Measurements from ENCODE around the gene COL4A1.

The COL4A1 gene

DNA sequence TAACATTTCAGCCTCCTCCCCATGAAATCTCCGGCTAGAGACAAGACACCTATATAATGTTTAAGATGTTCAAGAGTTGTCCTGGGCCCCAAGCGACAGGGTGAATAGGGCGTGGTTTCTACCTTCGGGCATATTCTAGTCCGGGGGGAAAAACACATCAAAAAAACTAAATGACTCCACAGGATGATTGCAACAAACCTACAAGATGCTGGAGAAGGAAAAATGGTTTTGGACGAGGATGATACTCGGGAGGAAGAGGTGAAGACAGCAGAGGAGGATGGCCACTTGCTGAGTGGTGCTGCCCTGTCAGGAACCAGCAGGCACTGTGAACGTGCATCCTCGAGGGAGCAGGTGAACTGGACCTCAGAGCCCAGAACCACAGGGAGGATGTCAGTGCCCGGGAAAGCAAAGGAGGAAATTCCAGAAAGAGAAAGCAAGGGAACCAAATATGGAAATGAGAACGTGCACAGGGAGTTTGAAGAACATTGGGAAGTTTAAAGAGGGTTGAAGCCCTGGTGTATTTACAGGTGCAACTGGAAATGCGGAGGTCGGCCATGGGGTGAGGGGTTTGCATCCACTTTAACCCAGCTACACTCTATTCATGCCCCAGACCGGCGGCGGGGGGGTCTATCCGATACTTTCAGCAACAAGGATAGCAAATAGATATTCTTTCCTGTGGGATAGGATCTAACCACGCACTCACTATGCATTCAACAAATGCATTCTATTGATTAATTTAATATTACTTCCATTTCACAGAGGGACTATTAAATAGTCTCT, 50.6 kb downstream of the COL4A1 start:
- DNase-seq: no peak

DNA sequence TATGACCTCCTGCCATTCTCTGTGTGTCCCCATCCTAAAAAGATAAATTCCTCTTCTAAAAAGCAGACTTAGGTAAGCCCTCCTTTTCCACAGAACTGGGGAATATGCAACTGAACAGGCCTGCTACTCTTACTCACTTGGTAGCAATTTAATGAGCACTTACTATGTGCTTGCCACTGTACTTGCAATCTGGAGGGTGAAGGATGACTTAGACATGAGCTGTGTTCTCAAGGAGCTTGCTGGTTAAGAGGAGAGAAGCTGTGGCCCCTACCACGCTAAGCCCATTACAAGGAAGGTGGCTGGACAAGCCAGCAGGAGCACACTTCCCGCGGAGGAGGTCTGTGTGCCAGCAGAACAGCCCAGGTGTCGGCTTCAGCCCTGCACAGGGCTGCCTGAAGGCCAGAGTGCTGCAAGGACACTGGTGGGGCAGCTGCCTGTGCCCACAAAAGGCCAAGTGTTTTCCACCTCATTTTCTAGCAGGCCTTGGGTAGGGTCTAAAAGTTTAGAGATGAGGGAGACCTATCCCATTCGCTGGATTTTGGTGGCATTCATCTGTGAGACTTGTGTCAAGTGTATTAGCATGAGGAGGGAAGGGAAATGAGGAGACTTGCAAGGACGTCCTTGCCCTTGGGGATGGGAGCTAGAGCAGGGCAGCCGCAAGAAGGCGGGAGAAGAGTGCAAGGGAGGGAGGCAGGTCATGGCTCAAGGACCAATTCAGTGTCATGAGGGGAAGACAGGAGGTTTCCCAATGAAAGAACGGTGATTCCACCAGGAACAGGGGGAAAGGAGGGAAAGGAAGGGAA, 52.0 kb downstream of the COL4A1 start:
- no peak for DNase-seq

DNA sequence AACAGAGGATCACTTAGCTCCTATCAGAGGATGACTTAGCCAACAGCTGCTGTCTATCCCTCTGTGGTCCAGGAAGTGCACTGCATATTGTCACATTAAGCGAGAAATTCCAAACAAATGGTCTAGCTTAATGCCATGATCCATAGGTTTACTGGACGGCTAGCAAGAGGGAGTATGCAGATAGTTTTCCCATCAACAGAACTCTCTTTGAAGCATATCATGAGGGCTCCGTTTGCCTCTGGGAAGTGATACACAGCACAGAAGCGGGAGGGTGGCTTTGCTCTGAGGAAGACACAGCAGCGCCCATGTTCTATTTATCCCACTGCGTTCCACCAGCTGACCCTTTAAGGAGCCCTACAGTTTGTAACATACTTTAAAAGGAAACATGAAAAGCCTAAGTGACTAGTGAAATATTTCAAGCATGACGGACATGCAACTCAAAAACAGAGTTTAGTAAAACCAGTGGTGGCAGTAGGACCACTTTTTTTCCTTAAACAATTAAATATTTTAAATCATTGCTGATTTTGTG, 52.7 kb downstream of the COL4A1 start:
- DNase-seq: no peak

DNA sequence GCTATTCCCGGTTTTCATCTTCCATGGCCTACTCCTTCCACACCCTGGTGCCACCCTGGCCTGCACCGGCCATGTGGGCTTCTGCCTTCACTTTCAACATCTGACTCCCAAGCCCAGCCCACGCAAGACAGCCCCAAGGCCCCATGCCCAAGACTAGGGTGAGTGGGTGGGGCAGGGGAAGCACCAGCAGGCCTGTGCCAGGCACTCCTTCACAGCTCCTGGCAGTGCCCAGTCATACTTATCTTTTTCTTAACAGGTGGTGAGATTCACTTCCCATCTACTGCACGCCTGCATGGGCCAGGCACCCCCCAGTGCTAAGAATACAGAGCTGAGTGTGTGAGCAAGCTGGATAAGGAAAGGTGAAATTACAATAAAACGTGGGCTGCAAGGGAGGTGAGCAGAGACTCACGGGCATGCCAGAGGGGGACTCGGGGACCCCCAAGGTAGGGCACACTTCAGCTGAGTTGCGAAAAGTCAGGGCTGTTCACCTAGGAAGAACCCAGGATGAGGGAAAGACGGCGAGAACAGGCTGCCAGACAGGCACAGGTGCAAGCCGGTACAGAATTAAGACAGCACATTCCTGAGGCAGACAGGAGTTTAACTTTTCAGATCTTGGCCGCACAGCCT, 55.7 kb downstream of the COL4A1 start:
- DNase-seq: no peak

DNA sequence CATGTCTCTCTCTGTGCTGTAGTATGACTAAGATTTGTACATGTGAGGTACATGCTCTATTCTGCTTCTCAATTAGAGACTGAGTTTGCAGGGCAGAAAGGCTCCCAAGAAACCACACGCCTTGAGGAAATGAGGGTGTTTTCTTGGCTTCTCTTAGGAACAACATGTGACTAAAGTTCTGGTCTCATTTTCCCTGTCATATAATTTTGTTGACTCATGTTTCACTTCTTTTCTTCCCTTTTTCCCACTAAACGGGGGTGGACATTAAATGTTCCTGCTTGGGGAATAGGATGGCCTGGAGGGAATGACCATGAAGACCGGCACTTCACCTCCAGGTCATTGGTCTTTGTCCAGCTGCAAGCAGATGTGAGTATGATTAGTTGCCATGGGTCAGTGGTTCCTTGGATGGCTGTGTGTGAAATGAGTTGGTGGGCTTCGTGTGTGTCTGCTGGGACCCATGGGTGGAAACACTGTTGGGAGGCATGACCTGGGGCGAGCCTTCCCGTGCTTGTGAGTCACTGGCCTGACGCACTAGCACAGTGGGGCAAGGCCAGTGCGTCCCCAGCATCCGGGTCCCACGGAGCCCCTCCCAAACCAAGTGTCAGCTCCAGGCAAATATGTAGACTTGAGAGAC, 56.6 kb downstream of the COL4A1 start:
- DNase-seq: no peak

DNA sequence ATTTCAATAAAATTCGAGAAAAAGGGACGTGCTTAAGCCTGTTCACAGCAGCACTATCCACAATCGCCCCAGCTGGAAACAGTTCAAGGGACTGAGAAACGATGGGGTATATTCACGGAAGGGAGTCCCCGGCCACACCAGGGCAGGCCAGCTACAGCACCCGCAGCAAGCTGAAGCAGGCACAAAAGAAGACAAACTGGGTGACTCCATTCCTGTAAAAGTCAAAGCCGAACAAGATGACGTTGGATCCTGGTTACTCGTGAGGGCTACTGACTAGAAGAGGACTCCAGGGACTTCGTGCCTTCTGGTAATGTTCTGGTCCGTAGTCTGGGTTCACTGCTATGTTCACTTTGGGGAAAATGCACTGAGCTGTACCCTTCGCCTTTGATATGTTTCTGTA, 57.6 kb downstream of the COL4A1 start:
- DNase-seq: no peak

DNA sequence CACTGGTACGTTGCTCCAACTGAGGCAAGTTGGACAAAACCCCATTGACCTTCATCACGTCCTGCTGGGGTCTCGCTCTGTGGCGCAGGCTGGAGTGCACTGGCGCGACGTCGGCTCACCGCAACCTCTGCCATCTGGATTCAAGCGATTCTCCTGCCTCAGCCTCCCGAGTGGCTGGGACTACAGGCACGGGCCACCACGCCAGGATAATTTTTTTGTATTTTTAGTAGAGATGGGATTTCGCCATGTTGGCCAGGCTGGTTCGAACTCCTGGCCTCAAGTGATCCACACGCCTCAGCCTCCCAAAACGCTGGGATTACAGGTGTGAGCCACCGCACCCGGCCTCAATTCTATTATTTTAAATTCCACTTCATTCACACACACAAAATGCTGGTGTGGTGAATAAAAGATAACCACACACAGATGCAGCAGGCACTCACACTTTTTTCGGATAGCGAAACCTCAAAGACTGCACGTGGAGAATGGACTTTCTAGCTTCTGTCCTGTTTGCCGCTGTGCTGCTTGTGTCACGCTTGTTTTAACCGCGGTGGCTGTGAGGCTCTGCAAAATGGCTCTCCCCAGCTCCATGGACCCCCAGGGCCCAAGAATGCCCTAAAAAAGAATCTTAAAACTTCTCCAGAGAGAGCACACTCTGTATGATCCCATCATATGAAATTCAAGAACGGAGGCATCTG, 58.4 kb downstream of the COL4A1 start:
- no peak for DNase-seq

DNA sequence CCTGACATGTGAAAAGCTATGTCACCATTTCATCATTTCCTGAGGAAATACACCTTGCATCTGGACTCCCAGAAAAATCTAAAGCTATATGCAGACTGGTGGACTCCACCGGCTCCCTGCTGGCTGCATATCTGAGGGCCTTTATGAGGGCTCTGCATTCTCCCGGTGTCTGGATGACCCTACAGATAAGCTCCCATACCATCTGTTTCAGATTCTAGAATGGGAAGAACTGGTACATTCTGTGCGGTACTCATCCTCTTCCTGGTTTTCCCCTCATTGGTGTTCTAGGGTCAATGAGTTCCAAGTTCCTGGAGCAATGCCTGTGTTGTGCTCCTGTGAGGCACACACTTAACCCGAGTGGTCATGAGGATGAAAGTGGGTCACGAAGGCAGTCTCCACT, 60.4 kb downstream of the COL4A1 start:
- no peak for DNase-seq

DNA sequence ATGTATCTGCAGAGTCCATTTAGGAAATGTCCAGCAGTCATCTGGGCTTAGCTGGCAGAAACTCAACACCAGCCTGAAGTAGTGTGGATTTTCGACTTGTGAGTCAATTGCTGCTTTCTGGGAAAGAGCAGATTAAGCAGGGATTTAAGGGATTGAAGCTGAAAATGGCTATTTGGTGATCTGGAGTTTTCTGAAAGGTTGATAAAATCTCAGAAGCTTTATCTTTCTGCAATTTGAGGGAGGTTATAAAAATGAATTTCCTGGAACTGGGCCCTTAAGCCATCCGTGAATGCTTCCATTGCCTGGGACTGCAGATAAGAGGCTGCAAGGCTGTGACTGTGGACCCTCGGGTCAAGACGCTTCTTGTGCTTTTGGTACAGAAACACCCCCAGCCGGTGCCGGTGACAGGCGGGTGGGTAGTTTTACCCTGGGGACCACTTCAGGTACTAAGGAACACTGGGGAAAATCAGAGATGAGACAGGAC, 61.5 kb downstream of the COL4A1 start:
- no peak for DNase-seq

DNA sequence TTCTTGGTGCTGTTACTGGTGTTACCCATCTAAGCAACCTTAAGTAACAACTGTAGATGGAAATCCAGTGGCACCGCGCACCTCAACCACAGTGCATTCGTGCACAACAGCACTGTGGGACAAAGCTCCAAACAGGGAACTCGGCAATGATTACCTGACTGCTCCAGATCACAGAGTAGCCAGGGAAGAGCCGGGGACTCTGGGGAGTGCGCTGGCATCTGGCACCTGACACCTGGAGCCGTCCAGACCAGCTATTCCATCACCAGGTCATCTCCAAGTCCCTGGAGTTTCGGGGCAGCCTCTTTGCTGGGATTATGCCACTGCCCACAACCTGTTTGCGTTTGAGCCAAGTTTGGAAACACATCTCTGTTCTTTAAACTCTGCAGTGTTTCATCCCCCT, 62.0 kb downstream of the COL4A1 start:
- DNase-seq: no peak

DNA sequence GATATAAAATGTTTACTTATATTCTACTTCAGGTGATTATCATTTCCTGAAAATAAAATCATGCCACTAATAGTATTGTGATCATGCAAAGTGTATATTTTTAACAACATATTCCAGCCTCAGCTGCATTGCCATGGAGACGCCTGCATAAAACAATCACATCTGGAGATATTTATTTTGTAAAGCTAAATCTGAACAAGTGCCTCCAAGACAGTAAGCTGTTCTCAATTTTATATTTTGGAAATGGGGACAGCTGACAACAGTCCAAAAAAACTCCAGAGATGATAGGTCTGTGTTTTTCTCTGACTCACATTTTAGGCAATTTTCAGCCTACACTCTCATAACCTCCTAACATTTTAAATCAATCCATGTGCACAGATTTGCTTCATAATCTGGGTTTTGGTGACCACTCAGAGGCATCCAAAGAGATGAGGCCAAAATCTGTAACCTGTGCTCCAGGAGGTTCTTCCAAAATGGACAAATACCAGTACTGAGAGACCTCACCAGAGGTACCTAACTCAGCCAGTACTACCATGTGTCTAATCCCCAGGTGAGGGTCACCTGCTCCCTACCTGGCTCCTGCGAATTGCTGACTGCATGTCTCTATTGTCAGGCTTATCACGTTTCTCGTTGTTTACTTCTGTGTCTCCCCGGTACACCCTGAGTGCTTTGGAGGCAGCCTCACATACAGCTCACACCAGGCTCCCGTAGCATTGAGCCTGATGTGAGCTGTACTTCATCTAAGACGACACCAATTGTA, 62.7 kb downstream of the COL4A1 start:
- DNase-seq: no peak

DNA sequence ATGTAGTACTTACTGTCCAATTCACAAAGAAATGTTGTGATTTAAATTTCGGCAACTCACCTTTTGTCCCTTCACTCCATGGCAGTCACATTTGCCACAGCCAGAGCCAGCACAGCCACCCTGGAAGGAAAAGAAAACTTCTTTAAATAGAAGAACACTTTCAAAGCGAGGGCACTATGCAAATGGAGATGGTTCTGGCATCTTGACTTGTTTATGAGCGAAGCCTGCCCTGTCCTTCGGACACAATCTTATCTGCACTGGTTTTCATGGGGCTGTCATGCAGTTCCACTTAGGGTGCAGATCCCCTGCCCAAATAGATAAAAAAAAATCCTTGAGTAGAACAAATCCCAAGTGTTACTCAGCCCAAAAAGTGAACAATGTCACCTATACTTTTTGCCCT, 64.3 kb downstream of the COL4A1 start:
- no peak for DNase-seq

DNA sequence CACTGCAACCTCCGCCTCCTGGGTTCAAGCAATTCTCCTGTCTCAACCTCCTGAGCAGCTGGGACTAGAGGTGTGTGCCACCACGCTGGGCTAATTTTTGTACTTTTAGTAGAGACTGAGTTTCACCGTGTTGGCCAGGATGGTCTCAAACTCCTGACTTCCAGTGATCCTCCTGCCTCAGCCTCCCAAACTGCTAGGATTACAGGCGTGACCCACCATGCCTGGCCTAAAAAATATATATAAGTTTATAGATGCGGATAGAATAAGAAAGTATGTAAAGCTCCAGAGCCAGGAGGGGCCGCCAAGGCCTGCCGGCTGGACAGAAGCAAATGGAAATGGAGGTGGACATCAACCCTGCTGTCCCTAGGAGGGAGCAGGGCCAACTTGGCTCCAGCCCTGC, 66.0 kb downstream of the COL4A1 start:
- no peak for DNase-seq

DNA sequence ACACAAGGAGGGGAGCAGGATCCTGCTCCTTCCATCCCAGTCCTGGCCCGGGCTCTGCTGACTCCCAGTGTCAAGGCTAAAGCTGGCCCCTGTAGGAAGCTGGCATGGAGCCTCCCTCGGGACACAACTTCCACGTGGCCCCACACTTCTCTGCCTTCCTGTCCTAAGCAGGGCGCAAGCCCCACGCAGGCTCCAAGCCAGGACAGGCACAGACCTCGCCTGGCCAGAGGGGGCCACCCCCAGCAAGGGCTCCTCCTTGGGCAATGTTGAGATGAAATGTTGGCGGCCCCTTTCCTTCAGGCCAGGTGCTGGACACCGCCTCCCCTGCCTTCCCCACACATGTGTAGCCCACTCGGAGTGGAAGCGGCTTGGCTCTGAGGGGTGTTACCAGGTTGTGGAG, 66.6 kb downstream of the COL4A1 start:
- no peak for DNase-seq

DNA sequence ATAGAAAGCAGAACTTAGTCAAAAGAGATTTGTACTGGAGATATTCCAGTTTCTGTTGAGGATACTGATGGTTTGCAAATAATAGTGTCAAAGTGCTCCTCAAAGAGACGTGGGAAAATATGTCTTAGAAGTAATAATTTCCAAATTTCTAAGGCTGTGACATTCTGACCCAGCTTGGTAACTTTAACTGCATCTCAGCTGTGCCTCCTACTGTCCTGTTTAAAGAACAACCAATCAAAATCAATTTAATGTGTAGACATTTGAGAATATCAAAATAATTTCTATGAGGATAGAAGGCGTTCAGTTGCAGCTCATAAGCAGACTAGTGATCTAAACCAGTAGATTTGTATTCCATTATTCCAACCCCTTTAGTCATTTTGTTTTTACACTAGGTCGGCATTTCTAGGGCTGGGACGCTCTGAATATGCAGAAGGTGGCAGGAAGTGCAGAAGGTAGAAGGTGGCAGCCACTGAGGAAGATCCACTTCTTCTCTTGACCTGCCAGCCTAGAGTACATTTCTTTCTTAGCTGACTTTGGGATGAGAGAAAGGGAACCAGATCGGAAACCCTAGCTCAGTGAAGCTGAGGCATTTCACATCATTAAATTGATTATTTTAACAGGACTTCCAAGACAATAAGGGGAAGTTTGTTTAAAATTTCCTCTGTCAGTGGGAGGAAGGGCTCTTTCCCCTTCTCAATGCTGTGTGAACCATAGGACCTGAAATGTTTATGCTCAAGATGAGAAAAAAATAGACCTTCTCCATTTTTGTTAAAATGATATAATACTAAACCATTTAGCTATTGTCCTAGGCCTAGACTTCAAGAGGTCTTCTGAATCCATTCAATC, 67.5 kb downstream of the COL4A1 start:
- DNase-seq: no peak

DNA sequence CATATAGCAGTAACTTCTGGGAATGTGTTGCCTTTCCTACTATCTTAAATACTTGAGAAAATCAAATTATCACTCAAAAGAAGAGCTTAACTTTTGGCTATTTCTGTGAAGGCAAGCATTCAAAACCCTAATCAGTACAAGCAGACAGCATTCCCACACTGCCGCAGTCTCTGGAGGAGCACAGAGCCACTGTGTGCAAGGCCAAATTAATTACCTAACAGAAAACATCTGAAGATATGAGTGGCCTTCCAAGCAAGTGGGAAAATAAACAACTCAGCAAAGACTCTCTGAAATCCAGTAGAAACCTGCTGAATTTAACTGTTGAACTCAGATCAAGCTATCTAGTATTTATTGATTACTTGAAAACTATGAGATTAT, 68.2 kb downstream of the COL4A1 start:
- no peak for DNase-seq

DNA sequence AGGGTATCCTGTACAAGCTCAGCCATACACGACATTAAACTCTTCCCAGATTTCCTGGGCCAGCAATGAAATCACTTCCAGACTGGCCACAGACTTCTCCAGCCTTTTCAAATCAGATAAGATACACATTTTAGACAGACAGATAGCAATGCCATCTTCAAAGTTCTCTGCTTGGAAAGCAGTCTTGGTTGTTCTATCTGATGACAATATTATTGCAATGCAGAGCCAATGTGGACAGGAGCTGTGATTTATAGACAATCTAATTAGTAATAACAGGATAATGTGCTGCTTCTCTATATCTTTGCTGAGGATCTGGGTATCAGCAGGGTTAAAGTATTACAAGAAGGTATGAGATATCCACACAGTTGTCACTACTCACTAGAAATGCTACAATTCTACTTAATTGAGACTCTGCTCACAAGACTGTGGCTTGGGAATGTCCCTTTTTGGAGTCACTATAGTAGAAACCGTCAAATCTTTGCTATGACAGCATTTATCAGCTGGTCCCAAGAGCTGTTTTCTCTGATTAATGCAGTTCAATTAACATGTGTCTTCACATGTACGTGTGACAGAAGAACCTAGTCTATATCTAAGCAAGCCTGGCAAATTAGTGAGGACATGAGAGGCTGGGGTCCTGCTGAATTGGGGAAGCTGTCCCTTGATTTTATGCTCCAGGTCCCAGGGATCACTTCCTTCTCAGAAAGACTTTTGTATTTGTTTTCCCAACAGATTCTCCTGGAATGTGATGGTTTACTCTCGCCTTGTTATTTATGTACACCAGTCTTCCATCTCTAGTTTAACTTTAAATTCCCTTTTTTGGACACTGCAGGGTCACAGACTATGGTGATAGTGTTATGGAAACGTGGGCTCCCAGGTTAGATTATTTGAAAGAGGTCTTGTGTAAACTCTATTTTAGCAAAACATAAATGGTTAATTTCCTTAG, 68.8 kb downstream of the COL4A1 start:
- no peak for DNase-seq

DNA sequence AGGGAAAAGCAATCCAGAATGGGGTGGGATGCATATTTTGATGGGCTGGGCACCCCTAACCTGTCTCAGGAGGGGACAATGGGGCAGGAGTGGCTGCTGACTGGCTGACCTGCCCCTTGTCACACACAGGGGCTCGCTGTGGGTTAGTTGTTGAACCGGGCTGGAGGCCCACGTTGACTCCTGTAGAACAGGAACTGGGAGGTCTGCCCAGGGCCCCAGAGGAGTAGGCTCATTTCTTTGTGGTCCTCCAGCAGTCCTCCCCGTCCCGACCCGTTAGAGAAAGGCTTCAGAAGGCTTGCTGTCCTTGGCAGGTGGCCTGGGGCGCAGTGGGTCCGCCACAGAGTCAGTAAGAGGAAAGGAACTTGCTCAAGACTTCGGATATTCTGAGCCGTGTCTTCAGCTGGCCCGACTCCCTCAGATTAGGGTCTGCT, 70.1 kb downstream of the COL4A1 start:
- DNase-seq: no peak

DNA sequence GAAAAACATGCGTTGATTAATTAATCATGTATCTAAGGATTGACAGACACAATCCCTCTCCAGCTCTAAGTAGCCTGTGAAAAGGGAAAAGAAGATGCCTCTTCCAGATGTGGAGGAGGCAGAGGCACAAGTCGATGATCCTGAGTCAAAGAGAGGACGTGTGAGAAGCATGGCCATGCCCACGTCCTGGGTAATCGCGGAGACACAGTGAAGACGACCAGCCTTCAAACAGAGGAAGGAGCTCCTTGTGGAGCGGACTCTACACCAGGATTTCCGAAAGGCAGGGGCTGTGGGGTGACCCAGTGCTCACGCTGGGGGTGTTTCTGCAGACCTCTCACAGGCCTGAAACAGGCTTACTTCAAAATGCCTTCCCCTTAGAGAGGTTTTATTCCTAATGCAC, 70.5 kb downstream of the COL4A1 start:
- no peak for DNase-seq

DNA sequence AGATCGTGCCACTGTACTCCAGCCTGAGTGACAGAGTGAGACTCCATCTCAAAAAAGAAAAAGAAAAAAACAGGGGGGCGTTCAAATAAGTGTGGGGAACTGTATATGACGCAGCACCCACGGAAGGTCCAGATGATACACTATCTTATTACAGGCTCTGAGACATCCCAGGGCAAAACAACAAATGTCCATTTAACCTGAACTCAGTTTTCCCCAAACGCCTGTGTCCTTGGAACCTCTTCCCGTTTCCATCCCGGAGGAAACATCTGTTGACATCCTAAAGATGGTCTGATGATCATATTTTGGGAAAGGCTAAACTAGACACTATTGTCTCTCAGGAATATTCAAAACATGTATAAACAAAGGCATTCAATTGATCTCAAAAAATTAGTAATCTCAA, 72.4 kb downstream of the COL4A1 start:
- no peak for DNase-seq

Measured in activated naive CD4-positive, alpha-beta T cell (primary cell).